IMR-90 (cell line): Measurements from ENCODE around the gene ACKR1. TPM values are rescaled to one million over a fixed set of nuclear protein-coding genes. Genes with fewer than 3 reads are reported as not detected.

ENCODE experiments used
- ATAC-seq: fragments of 200-7000 bp; cut with Tn5 transposase; 2 replicates; pipeline ENCODE4 v1.9.1; 2020; ENCODE audit warnings: low read depth, mild to moderate bottlenecking, moderate library complexity
- BruUV-seq: library from RNA; stranded (reverse); fragments of 400-500 nt; replicated peaks from 2 replicates; lab custom pipeline; 2021; lab: Mats Ljungman, UMichigan
- CTCF ChIA-PET: fragments of 300-600 bp; formaldehyde crosslinking; extraction: SDS; loops from one replicate; lab custom pipeline; 2021; ENCODE audit warnings: antibody characterized with exemption; lab: Yijun Ruan, JAX
- POLR2A ChIA-PET: fragments of 300-600 bp; sonication (Branson Sonifier 250); formaldehyde crosslinking; loops from one replicate; lab custom pipeline; 2022; ENCODE audit warnings: antibody characterized with exemption; ENCODE audit not compliant: unreplicated experiment; lab: Charles Lee
- DNase-seq: peaks from one replicate; pipeline ENCODE4 v3.0.0; 2013
- H2AFZ ChIP-seq: replicated peaks from 2 replicates; pipeline ENCODE3; 2013; ENCODE audit warnings: low read length, mild to moderate bottlenecking; ENCODE audit not compliant: poor library complexity
- H2AK5ac ChIP-seq: 2 replicates; pipeline ENCODE4 v1.6.1; 2013; ENCODE audit warnings: low read depth, low read length, inconsistent platforms
- H2AK9ac ChIP-seq: replicated peaks from 2 replicates; pipeline ENCODE3; 2013; ENCODE audit warnings: mild to moderate bottlenecking, low read depth, low read length, moderate library complexity; ENCODE audit not compliant: poor library complexity
- H2BK120ac ChIP-seq: 2 replicates; pipeline ENCODE4 v1.6.1; 2013; ENCODE audit warnings: low read depth, low read length, inconsistent platforms
- H2BK15ac ChIP-seq: 3 replicates; pipeline ENCODE4 v1.6.1; 2013; ENCODE audit warnings: low read depth, low read length, inconsistent platforms
- H2BK20ac ChIP-seq: 2 replicates; pipeline ENCODE4 v1.6.1; 2013; ENCODE audit warnings: low read depth, mild to moderate bottlenecking, inconsistent platforms, low read length, moderate library complexity
- H2BK5ac ChIP-seq: 2 replicates; pipeline ENCODE4 v1.6.1; 2013; ENCODE audit warnings: mild to moderate bottlenecking, low read depth, low read length, inconsistent platforms; ENCODE audit not compliant: poor library complexity, severe bottlenecking
- H3K14ac ChIP-seq: replicated peaks from 2 replicates; pipeline ENCODE4 v1.6.1; 2013; ENCODE audit warnings: low read depth, low read length, inconsistent platforms
- H3K18ac ChIP-seq: 2 replicates; pipeline ENCODE4 v1.6.1; 2013; ENCODE audit warnings: low read depth, low read length, control low read depth
- H3K23ac ChIP-seq: 2 replicates; pipeline ENCODE4 v1.6.1; 2013; ENCODE audit warnings: low read depth, low read length, inconsistent platforms
- H3K27ac ChIP-seq: 2 replicates; pipeline ENCODE4 v1.5.1; 2013; ENCODE audit warnings: mild to moderate bottlenecking, control low read depth, low read length; ENCODE audit not compliant: insufficient read depth
- H3K27me3 ChIP-seq: 2 replicates; pipeline ENCODE4 v1.6.1; 2013; ENCODE audit warnings: low read length; ENCODE audit not compliant: control insufficient read depth, insufficient read depth
- H3K36me3 ChIP-seq: 2 replicates; pipeline ENCODE4 v1.6.1; 2013; ENCODE audit warnings: low read length, mixed read lengths; ENCODE audit not compliant: control insufficient read depth, insufficient read depth
- H3K4ac ChIP-seq: 2 replicates; pipeline ENCODE4 v1.6.1; 2013; ENCODE audit warnings: low read depth, low read length, inconsistent platforms
- H3K4me1 ChIP-seq: 2 replicates; pipeline ENCODE4 v1.6.1; 2013; ENCODE audit warnings: low read length, mixed read lengths; ENCODE audit not compliant: control insufficient read depth, insufficient read depth
- H3K4me2 ChIP-seq: 2 replicates; pipeline ENCODE4 v1.6.1; 2013; ENCODE audit warnings: low read depth, mild to moderate bottlenecking, control low read depth, low read length, moderate library complexity
- H3K4me3 ChIP-seq: 2 replicates; pipeline ENCODE4 v1.5.1; 2013; ENCODE audit warnings: low read depth, mild to moderate bottlenecking, control low read depth, low read length, moderate library complexity; ENCODE audit not compliant: insufficient read depth
- H3K56ac ChIP-seq: 2 replicates; pipeline ENCODE4 v1.6.1; 2013; ENCODE audit warnings: low read length, inconsistent platforms; ENCODE audit not compliant: insufficient read depth; ENCODE audit errors: extremely low read depth
- H3K79me1 ChIP-seq, 2 experiments: 2 replicates each; pipeline ENCODE4 v1.6.1; 2013; ENCODE audit warnings: low read length in 2 of 2, inconsistent platforms in 1 of 2, low read depth in 1 of 2
- H3K9ac ChIP-seq: 2 replicates; pipeline ENCODE4 v1.6.1; 2013; ENCODE audit warnings: low read depth, low read length, control low read depth
- H3K9me1 ChIP-seq: 2 replicates; pipeline ENCODE4 v1.6.1; 2013; ENCODE audit warnings: low read length, inconsistent platforms; ENCODE audit not compliant: insufficient read depth
- H3K9me3 ChIP-seq: 2 replicates; pipeline ENCODE4 v1.6.1; 2013; ENCODE audit warnings: low read length; ENCODE audit not compliant: control insufficient read depth, insufficient read depth
- H4K20me1 ChIP-seq: 2 replicates; pipeline ENCODE4 v1.6.1; 2013; ENCODE audit warnings: low read length, inconsistent platforms; ENCODE audit not compliant: insufficient read depth
- H4K5ac ChIP-seq: 2 replicates; pipeline ENCODE4 v1.6.1; 2013; ENCODE audit warnings: mild to moderate bottlenecking, low read depth, low read length, control low read depth
- H4K8ac ChIP-seq, 2 experiments: 2 replicates each; pipeline ENCODE4 v1.6.1; 2013; ENCODE audit warnings: low read depth in 2 of 2, low read length in 2 of 2, control low read depth in 1 of 2, inconsistent platforms in 1 of 2
- H4K91ac ChIP-seq: 2 replicates; pipeline ENCODE4 v1.6.1; 2013; ENCODE audit warnings: low read depth, low read length, inconsistent platforms; ENCODE audit not compliant: insufficient read depth
- BHLHE40 ChIP-seq: fragments of 150-350 bp; IDR thresholded peaks from 2 replicates; pipeline ENCODE4 v1.6.1; 2016; ENCODE audit warnings: mild to moderate bottlenecking, low read depth, low read length
- CEBPB ChIP-seq: IDR thresholded peaks from 2 replicates; pipeline ENCODE4 v1.6.1; 2012; ENCODE audit warnings: low read depth, low read length, improper control_type of control experiment
- MXI1 ChIP-seq: IDR thresholded peaks from 2 replicates; pipeline ENCODE4 v1.6.1; 2012; ENCODE audit warnings: low read depth, mild to moderate bottlenecking, low read length, moderate library complexity, borderline replicate concordance
- WGBS, 2 experiments: methylation state at CpG; one replicate each; pipeline versions ENCODE4 v1.1.5 to v1.1.7; 2013; ENCODE audit warnings: missing lambda C conversion rate in 2 of 2; ENCODE audit not compliant: insufficient read length in 1 of 2; ENCODE audit errors: extremely low coverage in 2 of 2; 5-methylcytosine and 5-hydroxymethylcytosine counted together
- dilution Hi-C: fragments of 300-500 bp; cut with HindIII; formaldehyde crosslinking; loops from one replicate; pipeline ENCODE4 v1.14.3; 2018; ENCODE audit warnings: low sequenced_read_pairs; ENCODE audit not compliant: unreplicated experiment
- in situ Hi-C: fragments of 300-500 bp; cut with MboI; formaldehyde crosslinking; loops from 3 replicates; pipeline ENCODE4 v1.14.3; 2019; ENCODE audit warnings: low sequenced_read_pairs, inconsistent platforms, mixed read lengths
- intact Hi-C: fragments of 100-400 bp; cut with micrococcal nuclease; formaldehyde crosslinking; loops from 2 replicates; pipeline ENCODE4 v1.10.0; 2022
- polyA plus RNA-seq, 3 experiments: library from polyadenylated mRNA; depleted of rRNA; stranded (reverse); fragments of >200 nt; gene quantifications; 2 replicates each; pipeline ENCODE4 v1.2.3, GENCODE V29; 2012; ENCODE audit warnings: low replicate concordance in 1 of 3
- total RNA-seq: library from RNA; depleted of rRNA; stranded (reverse); fragments of >200 nt; gene quantifications from 2 replicates; pipeline ENCODE4 v1.2.3, GENCODE V29; 2012

The ACKR1 gene
- total and polyA plus RNA-seq, 2 of the 4 experiments (the other 2 are of a cell fraction): not detected

- Histone ChIP-seq H2BK5ac (no peak overlapping the region), H4K91ac (no peak overlapping the region), H3K27ac (no peak overlapping the region), H3K27me3 (no peaks in the 10 kb centered on the region), H3K36me3 (no peaks in the 10 kb centered on the region), H4K8ac (no peak overlapping the region), H3K18ac (no peak overlapping the region), H3K79me1 (no peaks in the 10 kb centered on the region), H2AK9ac (no peak overlapping the region), H3K4me1 (no peaks in the 10 kb centered on the region), H3K4me2 (no peak overlapping the region), H2AK5ac (no peak overlapping the region), H3K9me1 (no peaks in the 10 kb centered on the region), H2BK20ac (no peak overlapping the region), H2AFZ (no peak overlapping the region), H4K20me1 (no peaks in the 10 kb centered on the region), H2BK15ac (no peak overlapping the region), H2BK120ac (no peak overlapping the region), H3K23ac (no peak overlapping the region), H3K9me3 (no peaks in the 10 kb centered on the region), H3K56ac (no peak overlapping the region), H4K5ac (no peak overlapping the region), H3K4me3 (no peak overlapping the region), H3K4ac (no peak overlapping the region), H3K14ac (no peak overlapping the region), H3K9ac (no peak overlapping the region)
- DNase-seq (no peak), ATAC-seq (no peak)
- BruUV-seq: no TSS peak
- WGBS, 2 experiments: 86% methylated on average over 2 of the region's 5 CpGs; no CpG with 5 or more reads in 1 of the 2 experiments
- intact Hi-C loops: no loop called here
- in situ Hi-C loops: loop anchor here (25.0 kb wide), 1 partner anchor 665 kb away; no protein-coding TSS in a partner anchor
- dilution Hi-C loops: no loop called here
- TF ChIP-seq BHLHE40: no peak
- TF ChIP-seq MXI1: no peak
- peak; percentile 90 for TF ChIP-seq CEBPB
- ChIA-PET CTCF (interaction anchor here (0.5 to 0.7 kb wide), 2 partner anchors 1152 to 1623 kb away, joined by 3 read pairs; no protein-coding TSS in a partner anchor), POLR2A (no interaction called here)
These were observed 17.6 kb downstream of the ACKR1 start for GRCh38 chr1:159222075-159222865.
